HepG2 (cell line): Measurements from ENCODE around the gene ERF. TPM values are rescaled to one million over a fixed set of nuclear protein-coding genes. Genes with fewer than 3 reads are reported as not detected.

Experiments
- ARNT ChIP-seq: fragments of 450-650 bp; IDR thresholded peaks from 2 replicates; pipeline ENCODE4 v1.6.1; 2017
- ASH2L ChIP-seq: fragments of 300-600, 200-600 bp; sonication (generic); IDR thresholded peaks from 2 replicates; pipeline ENCODE4 v1.7.0; 2017; ENCODE audit warnings: low read depth, mild to moderate bottlenecking, moderate library complexity, mixed read lengths, low read length; ENCODE audit not compliant: insufficient read length
- CHD4 ChIP-seq: fragments of 200-600 bp; sonication (generic); IDR thresholded peaks from 2 replicates; pipeline ENCODE4 v1.7.0; 2017; ENCODE audit warnings: mild to moderate bottlenecking, low read length, borderline replicate concordance
- DR1 ChIP-seq: sonication (generic); formaldehyde crosslinking; IDR thresholded peaks from 2 replicates; pipeline ENCODE4 v1.8.0; 2021; ENCODE audit warnings: mild to moderate bottlenecking, missing genetic modification reagents, inconsistent platforms
- ETS1 ChIP-seq: sonication (generic); formaldehyde crosslinking; IDR thresholded peaks from 2 replicates; pipeline ENCODE4 v1.4.0; 2020; ENCODE audit warnings: missing genetic modification reagents
- FOXP4 ChIP-seq: sonication (generic); formaldehyde crosslinking; IDR thresholded peaks from 2 replicates; pipeline ENCODE4 v1.4.0; 2020; ENCODE audit warnings: missing genetic modification reagents
- HOMEZ ChIP-seq: IDR thresholded peaks from 2 replicates; pipeline ENCODE4 v1.6.1; 2016; ENCODE audit warnings: low read depth
- JUNB ChIP-seq: sonication (generic); formaldehyde crosslinking; IDR thresholded peaks from 2 replicates; pipeline ENCODE4 v1.8.0; 2022; ENCODE audit warnings: missing genetic modification reagents, mild to moderate bottlenecking, borderline replicate concordance
- KLF15 ChIP-seq: sonication (generic); formaldehyde crosslinking; IDR thresholded peaks from 2 replicates; pipeline ENCODE4 v1.8.1; 2023; ENCODE audit warnings: borderline replicate concordance, mild to moderate bottlenecking, inconsistent platforms, missing genetic modification reagents, mixed read lengths
- PRMT3 ChIP-seq: sonication (generic); formaldehyde crosslinking; IDR thresholded peaks from 2 replicates; pipeline ENCODE4 v1.8.1; 2022; ENCODE audit warnings: low read depth, mild to moderate bottlenecking, moderate library complexity, missing genetic modification reagents, borderline replicate concordance
- RBM22 ChIP-seq: fragments of 200-400 bp; formaldehyde crosslinking; optimal IDR thresholded peaks from 2 replicates; pipeline ENCODE3; 2017; ENCODE audit warnings: mild to moderate bottlenecking, low read length, moderate library complexity
- TARDBP ChIP-seq: sonication (generic); formaldehyde crosslinking; IDR thresholded peaks from 2 replicates; pipeline ENCODE4 v1.8.0; 2022; ENCODE audit warnings: mild to moderate bottlenecking, missing genetic modification reagents
- TFDP1 ChIP-seq: IDR thresholded peaks from 2 replicates; pipeline ENCODE4 v1.6.1; 2016; ENCODE audit warnings: missing compliant biosample characterization, missing genetic modification reagents, borderline replicate concordance
- ZBTB1 ChIP-seq: sonication (generic); formaldehyde crosslinking; IDR thresholded peaks from 2 replicates; pipeline ENCODE4 v1.4.0; 2020; ENCODE audit warnings: missing genetic modification reagents, borderline replicate concordance
- ZFP62 ChIP-seq: sonication (generic); formaldehyde crosslinking; IDR thresholded peaks from 2 replicates; pipeline ENCODE4 v1.4.0; 2020; ENCODE audit warnings: missing genetic modification reagents
- ZFP91 ChIP-seq: sonication (generic); formaldehyde crosslinking; IDR thresholded peaks from 2 replicates; pipeline ENCODE4 v1.9.0; 2022; ENCODE audit warnings: missing genetic modification reagents, mild to moderate bottlenecking, borderline replicate concordance
- ZNF274 ChIP-seq: sonication (generic); formaldehyde crosslinking; IDR thresholded peaks from 2 replicates; pipeline ENCODE4 v1.5.1; 2020; ENCODE audit warnings: mild to moderate bottlenecking, missing genetic modification reagents
- ZNF557 ChIP-seq: sonication (generic); formaldehyde crosslinking; IDR thresholded peaks from 2 replicates; pipeline ENCODE4 v1.4.0; 2020; ENCODE audit warnings: missing genetic modification reagents
- ZNF772 ChIP-seq: sonication (generic); formaldehyde crosslinking; IDR thresholded peaks from 2 replicates; pipeline ENCODE4 v1.5.0; 2020; ENCODE audit warnings: mild to moderate bottlenecking, missing genetic modification reagents
- ZNF850 ChIP-seq: sonication (generic); formaldehyde crosslinking; conservative IDR thresholded peaks from 2 replicates; pipeline ENCODE4 v1.9.0; 2021; ENCODE audit warnings: mild to moderate bottlenecking, missing genetic modification reagents
- ZNF878 ChIP-seq: sonication (generic); formaldehyde crosslinking; IDR thresholded peaks from 2 replicates; pipeline ENCODE4 v1.8.1; 2023; ENCODE audit warnings: mild to moderate bottlenecking, missing genetic modification reagents, moderate library complexity
- ZSCAN30 ChIP-seq: sonication (generic); formaldehyde crosslinking; IDR thresholded peaks from 2 replicates; pipeline ENCODE4 v1.5.0; 2020; ENCODE audit warnings: mild to moderate bottlenecking, missing genetic modification reagents
- polyA plus RNA-seq, 8 experiments: library from polyadenylated mRNA; depleted of rRNA in 3 of 8; stranded (reverse) in 7 of 8; unstranded in 1 of 8; fragments of >200 nt; fragmentation: Illumina TruSeq in 4 of 8; extraction: Trizol in 4 of 8; gene quantifications; 2 replicates each; pipeline versions ENCODE4 v1.2.1 to v1.2.3, GENCODE V29; 2011 to 2016; ENCODE audit warnings: low read depth in 4 of 8, missing spikeins in 1 of 8, mixed read lengths in 1 of 8; ENCODE audit not compliant: insufficient read depth in 1 of 8
- total RNA-seq, 5 experiments: library from RNA; depleted of rRNA; stranded (reverse); fragments of >200 nt; fragmentation: Illumina TruSeq; extraction: Trizol; gene quantifications; 2 replicates each; pipeline ENCODE4 v1.2.3, GENCODE V29; 2016; ENCODE audit warnings: low read depth in 1 of 5

ERF gene
- total and polyA plus RNA-seq, 2 of the 13 experiments (the other 11 are each of a cell fraction or from before 2014, with no cell fraction given) = 67.1 to 69.9 TPM

GRCh38 chr19:42216653-42217519 lies 38.0 kb downstream of the ERF start (continued):
- 0 out of 2 replicates have a peak, but pooled peaks have one; percentile 5 for TF ChIP-seq HOMEZ
- 0 out of 2 replicates have a peak, but pooled peaks have one; percentile 28 for TF ChIP-seq ETS1
- no peak for TF ChIP-seq ARNT
- TF ChIP-seq RBM22 = no peak
- no peak for TF ChIP-seq ZNF878
- no peak for TF ChIP-seq ZBTB1 (CRISPR knock-in tag)
- no peak for TF ChIP-seq PRMT3 (CRISPR knock-in tag)
- TF ChIP-seq ZNF557 (CRISPR knock-in tag) = no peak
- TF ChIP-seq JUNB (CRISPR knock-in tag) = no peak
- TF ChIP-seq ZNF850 (CRISPR knock-in tag) = no peak
- no peak for TF ChIP-seq TFDP1
- no peak; the same call in 1 of the 2 replicates for TF ChIP-seq KLF15 (CRISPR knock-in tag)
- no peak for TF ChIP-seq ZFP62 (CRISPR knock-in tag)
- no peak for TF ChIP-seq ZFP91
- TF ChIP-seq ZNF274 (CRISPR knock-in tag) = no peak
- no peak for TF ChIP-seq DR1
- no peak for TF ChIP-seq ZSCAN30 (CRISPR knock-in tag)
- TF ChIP-seq ZNF772 (CRISPR knock-in tag) = no peak; the same call in 1 of the 2 replicates
- no peak for TF ChIP-seq TARDBP (CRISPR knock-in tag)
- TF ChIP-seq FOXP4 (CRISPR knock-in tag) = no peak
- TF ChIP-seq ASH2L = no peak
- no peak for TF ChIP-seq CHD4
